ENCODE results near the gene VWA3B. TPM values are rescaled to one million over a fixed set of nuclear protein-coding genes. Genes with fewer than 3 reads are reported as not detected.
"Not testable (repeated sequence)": the region's sequence is repeated elsewhere in the genome, so short reads cannot be mapped to it uniquely, and the experiment has no call there.

Gene VWA3B
- total and polyA plus RNA-seq, 2 experiments from 2014 or later: not detected

DNA sequence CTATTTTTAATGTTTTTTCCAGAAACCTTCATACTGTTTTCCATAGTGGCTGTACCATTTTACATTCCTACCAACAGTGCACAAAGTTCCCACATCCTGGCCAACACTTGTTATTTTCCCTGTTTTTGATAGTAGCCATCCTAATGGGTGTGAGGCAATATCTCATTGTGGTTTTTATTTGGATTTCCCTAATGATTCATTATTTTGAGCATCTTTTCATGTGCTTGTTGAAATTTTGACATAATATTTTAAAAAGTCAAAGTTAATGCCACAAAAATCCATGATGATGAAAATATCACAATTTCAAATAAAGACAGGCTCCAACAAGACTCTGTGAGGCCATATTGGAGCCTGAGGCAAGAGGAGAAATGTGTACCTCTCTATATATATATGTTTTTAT lies 50.2 kb downstream of the VWA3B start:
- H3K9me2 ChIP-seq (ENCODE audit: insufficient read depth): no peaks in the 10 kb centered on the region

DNA sequence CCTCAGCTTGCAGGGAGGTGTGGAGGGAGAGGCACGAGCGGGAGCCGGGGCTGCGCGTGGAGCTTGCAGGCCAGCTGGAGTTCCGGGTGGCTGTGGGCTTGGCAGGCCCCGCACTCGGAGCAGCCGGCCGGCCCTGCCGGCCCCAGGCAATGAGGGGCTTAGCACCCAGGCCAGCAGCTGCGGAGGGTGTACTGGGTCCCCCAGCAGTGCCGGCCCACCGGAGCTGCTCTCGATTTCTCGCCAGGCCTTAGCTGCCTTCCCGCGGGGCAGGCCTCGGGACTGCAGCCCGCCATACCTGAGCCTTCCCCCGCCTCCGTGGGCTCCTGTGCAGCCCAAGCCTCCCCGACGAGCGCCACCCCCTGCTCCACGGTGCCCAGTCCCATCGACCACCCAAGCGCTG lies 52.0 kb downstream of the VWA3B start:
- WGBS, 2 experiments (ENCODE audit: low coverage in 1 of 2, low lambda C conversion rate in 2 of 2, missing lambda C conversion rate in 2 of 2): 80 to 83% methylated on average over 14 to 26 of the region's 28 CpGs
- not testable (repeated sequence) for H3K27me3 ChIP-seq (replicated peaks; ENCODE audit: insufficient read depth)

More for the DNA sequence above, 50.2 kb downstream of the VWA3B start:
- Histone ChIP-seq H3K4me3 (no peak overlapping the region), H3K27me3 (replicated peaks; ENCODE audit: insufficient read depth) (no peaks in the 10 kb centered on the region), H3K4me1 (ENCODE audit: insufficient read depth) (no peaks in the 10 kb centered on the region), H3K9ac (no peak overlapping the region), H3K27ac (no peak overlapping the region), H2AFZ (no peak overlapping the region), H3K79me2 (ENCODE audit: insufficient read depth) (no peaks in the 10 kb centered on the region), H3F3A (ENCODE audit: insufficient read depth) (no peaks in the 10 kb centered on the region), H3K36me3 (ENCODE audit: low read depth) (no peaks in the 10 kb centered on the region), H3K4me2 (ENCODE audit: unreplicated experiment) (no peak overlapping the region), H3K9me3 (ENCODE audit: low read depth) (no peaks in the 10 kb centered on the region), H4K20me1 (ENCODE audit: insufficient read depth) (no peaks in the 10 kb centered on the region)
- no peak for DNase-seq
- in situ Hi-C loops (cut with MboI): no loop called here
- TF ChIP-seq EZH2 (IDR thresholded peaks at IDR 0.05; ENCODE audit: insufficient read depth, poor library complexity, severe bottlenecking) (no peak), EZH2phosphoT487 (IDR thresholded peaks at IDR 0.05; ENCODE audit: insufficient read depth, low read depth) (no peak)

DNA sequence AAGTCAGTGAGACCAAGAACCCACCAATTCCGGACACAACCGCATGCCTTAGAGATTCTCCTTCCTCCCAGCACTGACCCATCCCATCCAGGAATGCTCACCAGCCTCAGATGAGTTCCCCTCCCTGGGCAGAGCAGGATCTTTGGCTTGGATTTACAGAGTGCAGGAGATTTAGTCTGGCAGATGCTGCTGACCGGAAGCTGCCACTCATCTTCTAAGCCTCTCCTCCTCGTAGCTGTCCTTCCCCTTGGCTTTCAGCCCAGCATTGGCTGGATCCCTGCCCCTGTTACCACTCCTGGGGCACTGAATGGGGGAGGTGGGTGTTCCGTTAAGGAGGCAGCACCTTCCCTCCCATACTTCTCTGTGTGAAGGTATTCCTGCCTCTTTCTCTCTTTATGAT lies 53.2 kb downstream of the VWA3B start:
- no peaks in the 10 kb centered on the region for H4K20me1 ChIP-seq (ENCODE audit: insufficient read depth)
- no peak overlapping the region for H3K27ac ChIP-seq
- H3K4me3 ChIP-seq: no peak overlapping the region
- no peaks in the 10 kb centered on the region for H3K27me3 ChIP-seq (replicated peaks; ENCODE audit: insufficient read depth)
- TF ChIP-seq EZH2 (IDR thresholded peaks at IDR 0.05; ENCODE audit: insufficient read depth, poor library complexity, severe bottlenecking) (no peak), EZH2phosphoT487 (IDR thresholded peaks at IDR 0.05; ENCODE audit: insufficient read depth, low read depth) (no peak)
- 45 to 47% methylated on average over 5 of the region's 5 CpGs for WGBS, 2 experiments (ENCODE audit: low coverage in 1 of 2, low lambda C conversion rate in 2 of 2, missing lambda C conversion rate in 2 of 2)
- no peaks in the 10 kb centered on the region for H3K9me3 ChIP-seq (ENCODE audit: low read depth)
- in situ Hi-C loops (cut with MboI): no loop called here
- no peak overlapping the region for H2AFZ ChIP-seq
- no peak overlapping the region for H3K9ac ChIP-seq
- H3K9me2 ChIP-seq (ENCODE audit: insufficient read depth): no peaks in the 10 kb centered on the region
- no peaks in the 10 kb centered on the region for H3F3A ChIP-seq (ENCODE audit: insufficient read depth)
- DNase-seq: no peak
- H3K4me2 ChIP-seq (ENCODE audit: unreplicated experiment): no peak overlapping the region
- H3K4me1 ChIP-seq (ENCODE audit: insufficient read depth): no peaks in the 10 kb centered on the region
- H3K36me3 ChIP-seq (ENCODE audit: low read depth): no peaks in the 10 kb centered on the region
- H3K79me2 ChIP-seq (ENCODE audit: insufficient read depth): no peaks in the 10 kb centered on the region

More for the DNA sequence above, 52.0 kb downstream of the VWA3B start:
- H3K9ac ChIP-seq; H2AFZ ChIP-seq; H3K4me3 ChIP-seq; H3K9me3 ChIP-seq (ENCODE audit: low read depth); H3K27ac ChIP-seq; H4K20me1 ChIP-seq (ENCODE audit: insufficient read depth); H3F3A ChIP-seq (ENCODE audit: insufficient read depth); DNase-seq; H3K4me2 ChIP-seq (ENCODE audit: unreplicated experiment); H3K36me3 ChIP-seq (ENCODE audit: low read depth); H3K4me1 ChIP-seq (ENCODE audit: insufficient read depth); H3K79me2 ChIP-seq (ENCODE audit: insufficient read depth); in situ Hi-C loops (cut with MboI); H3K9me2 ChIP-seq (ENCODE audit: insufficient read depth): not testable (repeated sequence)

DNA sequence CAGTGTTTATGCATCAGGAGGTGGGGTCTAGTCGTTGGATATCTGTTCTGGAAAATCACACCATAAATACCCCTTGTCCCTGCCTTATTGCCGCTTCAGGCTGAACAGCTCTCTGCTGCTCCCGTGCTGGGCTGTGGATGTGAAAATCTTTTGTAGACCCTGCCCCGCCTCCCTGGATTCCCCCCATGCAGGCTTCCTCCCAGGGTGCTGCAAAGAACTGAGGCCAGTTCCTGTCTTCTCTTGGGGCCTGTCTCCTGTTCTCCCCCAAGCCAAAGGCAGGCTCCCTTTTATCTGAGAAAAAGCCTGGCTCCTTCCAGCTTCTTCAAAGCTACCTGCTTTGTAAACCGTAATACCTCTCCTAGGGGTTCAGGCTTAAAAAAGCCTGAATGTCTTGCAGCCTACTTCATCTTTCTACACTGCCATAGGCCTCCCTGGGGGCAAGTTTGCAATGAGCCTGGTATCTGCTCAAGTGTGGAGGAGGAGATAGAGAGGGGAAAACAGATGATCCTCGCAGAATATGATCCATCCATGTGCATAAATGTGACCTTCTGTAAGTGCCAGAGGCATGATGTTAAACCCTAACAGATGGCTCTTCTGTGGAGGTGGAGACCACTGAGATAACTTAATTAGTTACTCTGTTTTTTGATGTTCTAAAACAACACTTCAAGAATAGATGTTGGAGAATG lies 55.3 kb downstream of the VWA3B start:
- no peaks in the 10 kb centered on the region for H3K4me1 ChIP-seq (ENCODE audit: insufficient read depth)
- H3K36me3 ChIP-seq (ENCODE audit: low read depth): no peaks in the 10 kb centered on the region
- in situ Hi-C loops (cut with MboI): no loop called here
- no peaks in the 10 kb centered on the region for H3F3A ChIP-seq (ENCODE audit: insufficient read depth)
- H3K9me2 ChIP-seq (ENCODE audit: insufficient read depth): no peaks in the 10 kb centered on the region
- TF ChIP-seq EZH2 (IDR thresholded peaks at IDR 0.05; ENCODE audit: insufficient read depth, poor library complexity, severe bottlenecking): no peak
- no peak for TF ChIP-seq EZH2phosphoT487 (IDR thresholded peaks at IDR 0.05; ENCODE audit: insufficient read depth, low read depth)
- 20 to 23% methylated on average over 6 of the region's 6 CpGs for WGBS, 2 experiments (ENCODE audit: low coverage in 1 of 2, low lambda C conversion rate in 2 of 2, missing lambda C conversion rate in 2 of 2)
- H3K4me3 ChIP-seq: no peak overlapping the region
- no peak overlapping the region for H3K9ac ChIP-seq
- no peak overlapping the region for H3K4me2 ChIP-seq (ENCODE audit: unreplicated experiment)
- no peaks in the 10 kb centered on the region for H3K27me3 ChIP-seq (replicated peaks; ENCODE audit: insufficient read depth)
- no peaks in the 10 kb centered on the region for H3K79me2 ChIP-seq (ENCODE audit: insufficient read depth)
- H3K9me3 ChIP-seq (ENCODE audit: low read depth): no peaks in the 10 kb centered on the region
- H4K20me1 ChIP-seq (ENCODE audit: insufficient read depth): no peaks in the 10 kb centered on the region
- H3K27ac ChIP-seq: no peak overlapping the region
- no peak overlapping the region for H2AFZ ChIP-seq
- DNase-seq: no peak

DNA sequence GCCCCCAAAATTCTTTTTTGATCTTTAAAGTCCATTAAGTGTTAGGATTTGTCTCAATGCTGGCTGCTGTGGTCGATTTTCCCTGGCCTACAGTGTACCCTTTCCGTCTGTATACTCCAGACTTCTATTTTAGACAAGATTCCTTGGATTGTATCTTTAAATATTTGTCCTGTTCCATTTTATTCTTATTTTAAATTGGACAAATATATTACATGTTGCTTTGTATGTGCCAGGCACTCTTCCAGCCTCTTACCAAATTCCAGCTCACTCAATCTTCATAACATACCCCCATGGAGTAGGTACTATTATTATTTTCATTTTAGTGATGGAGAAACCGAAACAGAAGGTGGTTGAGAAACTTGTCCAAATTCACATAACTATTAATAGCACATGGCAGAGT lies 58.1 kb downstream of the VWA3B start:
- no peak overlapping the region for H3K9ac ChIP-seq
- TF ChIP-seq EZH2phosphoT487 (IDR thresholded peaks at IDR 0.05; ENCODE audit: insufficient read depth, low read depth) (no peak), EZH2 (IDR thresholded peaks at IDR 0.05; ENCODE audit: insufficient read depth, poor library complexity, severe bottlenecking) (no peak)
- no peaks in the 10 kb centered on the region for H3K79me2 ChIP-seq (ENCODE audit: insufficient read depth)
- no peaks in the 10 kb centered on the region for H3K27me3 ChIP-seq (replicated peaks; ENCODE audit: insufficient read depth)
- no peaks in the 10 kb centered on the region for H3K9me2 ChIP-seq (ENCODE audit: insufficient read depth)
- no peaks in the 10 kb centered on the region for H3K4me1 ChIP-seq (ENCODE audit: insufficient read depth)
- H3K4me3 ChIP-seq: no peak overlapping the region
- H3K4me2 ChIP-seq (ENCODE audit: unreplicated experiment): no peak overlapping the region
- in situ Hi-C loops (cut with MboI): no loop called here
- no peak overlapping the region for H3K27ac ChIP-seq
- no peaks in the 10 kb centered on the region for H3F3A ChIP-seq (ENCODE audit: insufficient read depth)
- H3K9me3 ChIP-seq (ENCODE audit: low read depth): no peaks in the 10 kb centered on the region
- no peaks in the 10 kb centered on the region for H3K36me3 ChIP-seq (ENCODE audit: low read depth)
- H4K20me1 ChIP-seq (ENCODE audit: insufficient read depth): no peaks in the 10 kb centered on the region
- 23 to 31% methylated on average over 3 of the region's 3 CpGs for WGBS, 2 experiments (ENCODE audit: low coverage in 1 of 2, low lambda C conversion rate in 2 of 2, missing lambda C conversion rate in 2 of 2)
- H2AFZ ChIP-seq: no peak overlapping the region
- DNase-seq: no peak

DNA sequence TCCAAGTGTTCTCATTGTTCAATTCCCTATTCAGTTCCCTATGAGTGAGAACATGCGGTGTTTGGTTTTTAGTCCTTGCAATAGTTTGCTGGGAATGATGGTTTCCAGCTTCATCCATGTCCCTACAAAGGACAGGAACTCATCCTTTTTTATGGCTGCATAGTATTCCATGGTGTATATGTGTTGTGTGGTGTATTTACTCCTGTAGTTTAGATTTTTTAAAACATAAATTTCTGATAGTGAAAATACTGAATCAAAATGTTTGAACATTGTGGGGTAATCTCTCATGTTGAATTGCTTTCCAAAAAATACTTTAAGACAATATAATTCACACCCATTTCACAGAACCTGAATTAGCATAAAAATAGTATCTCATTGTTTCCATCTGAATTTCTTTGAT lies 60.9 kb downstream of the VWA3B start:
- H3K4me1 ChIP-seq (ENCODE audit: insufficient read depth); H3K36me3 ChIP-seq (ENCODE audit: low read depth); H2AFZ ChIP-seq; H3K4me2 ChIP-seq (ENCODE audit: unreplicated experiment); H3K27ac ChIP-seq; H4K20me1 ChIP-seq (ENCODE audit: insufficient read depth); H3K79me2 ChIP-seq (ENCODE audit: insufficient read depth); in situ Hi-C loops (cut with MboI); DNase-seq; H3K4me3 ChIP-seq; H3K27me3 ChIP-seq (replicated peaks; ENCODE audit: insufficient read depth); H3K9ac ChIP-seq; H3K9me3 ChIP-seq (ENCODE audit: low read depth); H3F3A ChIP-seq (ENCODE audit: insufficient read depth); H3K9me2 ChIP-seq (ENCODE audit: insufficient read depth): not testable (repeated sequence)
- WGBS, 2 experiments (ENCODE audit: low coverage in 1 of 2, low lambda C conversion rate in 2 of 2, missing lambda C conversion rate in 2 of 2): 82 to 93% methylated on average over 1 of the region's 1 CpG
